ENCODE results near the gene HACD2. TPM values are rescaled to one million over a fixed set of nuclear protein-coding genes. Genes with fewer than 3 reads are reported as not detected.

Gene HACD2
- polyA plus RNA-seq, 1 donor (not counting 4 experiments of a cell fraction or from before 2014, with no cell fraction given): 124 TPM

GRCh38 chr3:123583561-123583960 lies 1.3 kb downstream of the HACD2 start:
- Histone ChIP-seq H3K4me1 (ENCODE audit: control insufficient read depth, extremely low read depth, insufficient read depth, low read length) (peaks cover 23% of the 10 kb centered on the region), H3K4me3 (ENCODE audit: control insufficient read depth in 2 of 3, extremely low read depth in 1 of 3, insufficient read depth in 2 of 3, low read depth in 1 of 3, low read length in 3 of 3) (peak overlapping the region; percentile 60 to 98 (median 96)), H2AFZ (ENCODE audit: control insufficient read depth, low read length) (no peak overlapping the region), H4K20me1 (ENCODE audit: control insufficient read depth, extremely low read depth, insufficient read depth, low read length) (no peaks in the 10 kb centered on the region), H3K9me1 (ENCODE audit: control insufficient read depth, extremely low read depth, insufficient read depth, low read length) (no peaks in the 10 kb centered on the region), H3K4me2 (ENCODE audit: control insufficient read depth, extremely low read depth, insufficient read depth, low read depth, low read length) (peak overlapping the region; percentile 78), H3K36me3 (ENCODE audit: control insufficient read depth in 2 of 2, extremely low read depth in 1 of 2, insufficient read depth in 2 of 2, low read length in 2 of 2) (peaks cover 15 to 19% of the 10 kb centered on the region in 2 experiments), H3K27me3 (ENCODE audit: control insufficient read depth, extremely low read depth, insufficient read depth, low read length) (no peaks in the 10 kb centered on the region), H3K9ac (ENCODE audit: control insufficient read depth, extremely low read depth, insufficient read depth, low read length) (peak overlapping the region; percentile 99), H3K79me2 (ENCODE audit: control insufficient read depth, insufficient read depth, low read length) (peaks cover 48% of the 10 kb centered on the region), H3K9me3 (ENCODE audit: control insufficient read depth, low read depth, low read length) (no peaks in the 10 kb centered on the region), H3K27ac (ENCODE audit: control insufficient read depth, insufficient read depth, low read length) (peak overlapping the region; percentile 100)
- FAIRE-seq (no peak), DNase-seq (ENCODE audit: low read depth, low spot score) (no peak)
- TF ChIP-seq, protein P1, sequence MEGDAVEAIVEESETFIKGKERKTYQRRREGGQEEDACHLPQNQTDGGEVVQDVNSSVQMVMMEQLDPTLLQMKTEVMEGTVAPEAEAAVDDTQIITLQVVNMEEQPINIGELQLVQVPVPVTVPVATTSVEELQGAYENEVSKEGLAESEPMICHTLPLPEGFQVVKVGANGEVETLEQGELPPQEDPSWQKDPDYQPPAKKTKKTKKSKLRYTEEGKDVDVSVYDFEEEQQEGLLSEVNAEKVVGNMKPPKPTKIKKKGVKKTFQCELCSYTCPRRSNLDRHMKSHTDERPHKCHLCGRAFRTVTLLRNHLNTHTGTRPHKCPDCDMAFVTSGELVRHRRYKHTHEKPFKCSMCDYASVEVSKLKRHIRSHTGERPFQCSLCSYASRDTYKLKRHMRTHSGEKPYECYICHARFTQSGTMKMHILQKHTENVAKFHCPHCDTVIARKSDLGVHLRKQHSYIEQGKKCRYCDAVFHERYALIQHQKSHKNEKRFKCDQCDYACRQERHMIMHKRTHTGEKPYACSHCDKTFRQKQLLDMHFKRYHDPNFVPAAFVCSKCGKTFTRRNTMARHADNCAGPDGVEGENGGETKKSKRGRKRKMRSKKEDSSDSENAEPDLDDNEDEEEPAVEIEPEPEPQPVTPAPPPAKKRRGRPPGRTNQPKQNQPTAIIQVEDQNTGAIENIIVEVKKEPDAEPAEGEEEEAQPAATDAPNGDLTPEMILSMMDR (optimal IDR thresholded peaks at IDR 0.05 in 1 of 3, IDR thresholded peaks at IDR 0.05 in 1 of 3, conservative IDR thresholded peaks at IDR 0.05 in 1 of 3; ENCODE audit: extremely low read depth in 1 of 3, insufficient read depth in 2 of 3, low read length in 3 of 3): no peak
- no peak for TF ChIP-seq EZH2 (IDR thresholded peaks at IDR 0.05; ENCODE audit: low read length)
- dilution Hi-C loops (cut with MboI; ENCODE audit: extremely low pct_ligation_motif_present, low sequenced_read_pairs): no loop called here

DNA sequence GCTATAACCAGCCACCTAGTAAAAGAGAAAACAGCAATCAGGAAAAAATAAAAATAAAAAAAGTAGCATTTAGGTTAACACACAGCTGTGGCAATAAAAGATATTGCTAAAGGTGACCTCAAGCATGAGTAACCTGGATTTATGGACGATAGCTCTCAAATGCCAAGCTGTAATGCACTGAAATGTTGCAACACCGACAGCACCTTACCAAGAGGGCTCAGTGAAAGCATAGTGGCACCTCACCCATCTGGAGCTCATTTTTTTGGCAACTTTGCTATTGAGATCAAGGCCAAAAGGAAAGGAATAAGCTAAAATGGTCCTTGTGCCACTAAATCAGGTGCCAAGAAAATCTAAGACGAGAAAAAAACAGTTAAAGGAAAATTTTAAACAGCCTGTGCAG lies 2.5 kb downstream of the HACD2 start:
- Histone ChIP-seq H3K9me1 (ENCODE audit: control insufficient read depth, extremely low read depth, insufficient read depth, low read length) (no peaks in the 10 kb centered on the region), H3K79me2 (ENCODE audit: control insufficient read depth, insufficient read depth, low read length) (peaks cover 50% of the 10 kb centered on the region), H3K9ac (ENCODE audit: control insufficient read depth, extremely low read depth, insufficient read depth, low read length) (peak overlapping the region; percentile 24), H4K20me1 (ENCODE audit: control insufficient read depth, extremely low read depth, insufficient read depth, low read length) (no peaks in the 10 kb centered on the region), H2AFZ (ENCODE audit: control insufficient read depth, low read length) (no peak overlapping the region), H3K36me3 (ENCODE audit: control insufficient read depth in 2 of 2, extremely low read depth in 1 of 2, insufficient read depth in 2 of 2, low read length in 2 of 2) (peaks cover 18 to 24% of the 10 kb centered on the region in 2 experiments), H3K9me3 (ENCODE audit: control insufficient read depth, low read depth, low read length) (no peaks in the 10 kb centered on the region), H3K27ac (ENCODE audit: control insufficient read depth, insufficient read depth, low read length) (peak overlapping the region; percentile 100), H3K4me2 (ENCODE audit: control insufficient read depth, extremely low read depth, insufficient read depth, low read depth, low read length) (peak overlapping the region; percentile 78), H3K4me3 (ENCODE audit: control insufficient read depth in 2 of 3, extremely low read depth in 1 of 3, insufficient read depth in 2 of 3, low read depth in 1 of 3, low read length in 3 of 3) (peak overlapping the region; percentile 60 to 98 (median 96)), H3K27me3 (ENCODE audit: control insufficient read depth, extremely low read depth, insufficient read depth, low read length) (no peaks in the 10 kb centered on the region), H3K4me1 (ENCODE audit: control insufficient read depth, extremely low read depth, insufficient read depth, low read length) (peaks cover 12% of the 10 kb centered on the region)
- no peak for DNase-seq (ENCODE audit: low read depth, low spot score)
- TF ChIP-seq, protein P1 (optimal IDR thresholded peaks at IDR 0.05 in 1 of 3, IDR thresholded peaks at IDR 0.05 in 1 of 3, conservative IDR thresholded peaks at IDR 0.05 in 1 of 3; ENCODE audit: extremely low read depth in 1 of 3, insufficient read depth in 2 of 3, low read length in 3 of 3): no peak
- no peak for TF ChIP-seq EZH2 (IDR thresholded peaks at IDR 0.05; ENCODE audit: low read length)
- dilution Hi-C loops (cut with MboI; ENCODE audit: extremely low pct_ligation_motif_present, low sequenced_read_pairs): no loop called here
- FAIRE-seq: peak; percentile 68

Data from keratinocyte (primary cell).